Heart left ventricle (tissue), 13 donors: Measurements from ENCODE around the gene KLF9.

Experiments
- POLR2A ChIP-seq, 2 donors: fragments of 450-650 bp; IDR thresholded peaks; one replicate each; pipeline ENCODE4 v1.6.1; 2017; ENCODE audit warnings: antibody characterized with exemption in 2 of 2, mild to moderate bottlenecking in 2 of 2, moderate library complexity in 2 of 2
- TF ChIP-seq, protein P1 (sequence below), 12 donors: fragments of 200-600 bp; sonication (generic) in 4 of 12; IDR thresholded peaks; one replicate each; pipeline versions ENCODE4 v1.5.0 to v1.8.0; 2018 to 2022; ENCODE audit warnings: antibody characterized with exemption in 12 of 12, mild to moderate bottlenecking in 5 of 12
- donor health status: ischemic (EF 13 %, LVEDD 7.1; RV severe dilation, severe dysfunction).
- donor health status: DM: no; HTN: yes; CAD: no.
- donor health status: DM: no; HTN: no; CAD: no.
- donor health status: ischemic (EF 25% LVEDD 6.9; RV normal size, moderate dysfunction).
- donor health status: ischemic (EF 25% LVEDD 5.7; RV mildly dilated, moderate dysfunction).
- donor health status: ischemic (EF 35%, LVEDD 5.7; RV mildly dilated, moderate dysfunction).
- donor health status: nonischemic (EF 11% LVEDD 7.7; RV severe dilation, severe dysfunction).
- donor health status: DM: yes; HTN: yes; CAD: no.
- donor health status: PGD.
- donor health status: ischemic (EF 29% LVEDD 5.4; RV normal size, mild dysfunction).
- donor health status: nonischemic (EF 23%, LVEDD 6.1; RV moderate dilation, normal function).

DNA sequence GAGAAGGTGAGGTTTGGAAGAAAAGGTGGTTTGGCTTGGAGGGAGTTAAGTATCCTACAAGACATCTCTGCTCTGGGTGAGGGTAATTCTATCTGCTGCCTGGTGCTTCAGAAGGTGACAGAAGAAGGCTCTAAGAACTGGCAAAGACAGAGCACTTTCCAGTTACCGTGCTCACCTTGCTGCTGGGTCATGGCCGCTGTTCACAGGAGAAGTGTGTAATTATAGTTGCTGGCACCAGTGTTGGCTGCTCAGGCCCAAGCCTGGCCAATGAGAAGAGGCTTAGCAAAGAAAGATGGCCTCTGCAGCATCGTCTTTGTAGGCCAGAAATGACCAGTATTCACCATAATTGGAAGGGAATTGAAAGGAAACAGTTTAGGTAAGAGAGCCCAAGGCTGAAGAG, 37.9 kb upstream of the KLF9 start:
- TF ChIP-seq POLR2A (IDR thresholded peaks at IDR 0.05) = no peak
- TF ChIP-seq, protein P1, sequence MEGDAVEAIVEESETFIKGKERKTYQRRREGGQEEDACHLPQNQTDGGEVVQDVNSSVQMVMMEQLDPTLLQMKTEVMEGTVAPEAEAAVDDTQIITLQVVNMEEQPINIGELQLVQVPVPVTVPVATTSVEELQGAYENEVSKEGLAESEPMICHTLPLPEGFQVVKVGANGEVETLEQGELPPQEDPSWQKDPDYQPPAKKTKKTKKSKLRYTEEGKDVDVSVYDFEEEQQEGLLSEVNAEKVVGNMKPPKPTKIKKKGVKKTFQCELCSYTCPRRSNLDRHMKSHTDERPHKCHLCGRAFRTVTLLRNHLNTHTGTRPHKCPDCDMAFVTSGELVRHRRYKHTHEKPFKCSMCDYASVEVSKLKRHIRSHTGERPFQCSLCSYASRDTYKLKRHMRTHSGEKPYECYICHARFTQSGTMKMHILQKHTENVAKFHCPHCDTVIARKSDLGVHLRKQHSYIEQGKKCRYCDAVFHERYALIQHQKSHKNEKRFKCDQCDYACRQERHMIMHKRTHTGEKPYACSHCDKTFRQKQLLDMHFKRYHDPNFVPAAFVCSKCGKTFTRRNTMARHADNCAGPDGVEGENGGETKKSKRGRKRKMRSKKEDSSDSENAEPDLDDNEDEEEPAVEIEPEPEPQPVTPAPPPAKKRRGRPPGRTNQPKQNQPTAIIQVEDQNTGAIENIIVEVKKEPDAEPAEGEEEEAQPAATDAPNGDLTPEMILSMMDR (IDR thresholded peaks at IDR 0.05) = no peak
